Measurements from ENCODE around the gene SEL1L.

DNA sequence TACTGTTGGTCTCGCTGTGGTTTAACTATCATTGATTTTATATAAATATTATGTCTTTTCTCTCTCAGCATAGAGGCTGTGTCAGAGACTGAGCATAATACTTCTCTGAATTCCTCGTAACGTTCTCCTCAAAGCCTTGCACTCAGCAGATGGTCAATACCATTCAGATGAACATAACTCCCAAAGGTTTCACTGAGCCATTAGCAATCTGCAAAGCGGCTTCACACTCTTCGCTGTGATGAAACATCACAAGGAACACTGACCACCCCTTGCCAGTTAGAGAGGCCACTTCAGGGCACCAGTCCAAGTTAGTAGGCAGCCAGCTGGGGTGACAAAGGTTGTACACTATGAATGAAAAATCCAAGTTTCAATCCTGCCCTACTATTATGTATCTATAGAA is 103.4 kb downstream of the SEL1L start:
- TF ChIP-seq, protein P1, sequence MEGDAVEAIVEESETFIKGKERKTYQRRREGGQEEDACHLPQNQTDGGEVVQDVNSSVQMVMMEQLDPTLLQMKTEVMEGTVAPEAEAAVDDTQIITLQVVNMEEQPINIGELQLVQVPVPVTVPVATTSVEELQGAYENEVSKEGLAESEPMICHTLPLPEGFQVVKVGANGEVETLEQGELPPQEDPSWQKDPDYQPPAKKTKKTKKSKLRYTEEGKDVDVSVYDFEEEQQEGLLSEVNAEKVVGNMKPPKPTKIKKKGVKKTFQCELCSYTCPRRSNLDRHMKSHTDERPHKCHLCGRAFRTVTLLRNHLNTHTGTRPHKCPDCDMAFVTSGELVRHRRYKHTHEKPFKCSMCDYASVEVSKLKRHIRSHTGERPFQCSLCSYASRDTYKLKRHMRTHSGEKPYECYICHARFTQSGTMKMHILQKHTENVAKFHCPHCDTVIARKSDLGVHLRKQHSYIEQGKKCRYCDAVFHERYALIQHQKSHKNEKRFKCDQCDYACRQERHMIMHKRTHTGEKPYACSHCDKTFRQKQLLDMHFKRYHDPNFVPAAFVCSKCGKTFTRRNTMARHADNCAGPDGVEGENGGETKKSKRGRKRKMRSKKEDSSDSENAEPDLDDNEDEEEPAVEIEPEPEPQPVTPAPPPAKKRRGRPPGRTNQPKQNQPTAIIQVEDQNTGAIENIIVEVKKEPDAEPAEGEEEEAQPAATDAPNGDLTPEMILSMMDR (IDR thresholded peaks at IDR 0.05) = no peak
- no peak for TF ChIP-seq POLR2A (IDR thresholded peaks at IDR 0.05)

Data from lower leg skin (tissue), 3 donors.